ENCODE results near the gene SRP68.
"Not testable (repeated sequence)": the region's sequence is repeated elsewhere in the genome, so short reads cannot be mapped to it uniquely, and the experiment has no call there.

SRP68 gene

DNA sequence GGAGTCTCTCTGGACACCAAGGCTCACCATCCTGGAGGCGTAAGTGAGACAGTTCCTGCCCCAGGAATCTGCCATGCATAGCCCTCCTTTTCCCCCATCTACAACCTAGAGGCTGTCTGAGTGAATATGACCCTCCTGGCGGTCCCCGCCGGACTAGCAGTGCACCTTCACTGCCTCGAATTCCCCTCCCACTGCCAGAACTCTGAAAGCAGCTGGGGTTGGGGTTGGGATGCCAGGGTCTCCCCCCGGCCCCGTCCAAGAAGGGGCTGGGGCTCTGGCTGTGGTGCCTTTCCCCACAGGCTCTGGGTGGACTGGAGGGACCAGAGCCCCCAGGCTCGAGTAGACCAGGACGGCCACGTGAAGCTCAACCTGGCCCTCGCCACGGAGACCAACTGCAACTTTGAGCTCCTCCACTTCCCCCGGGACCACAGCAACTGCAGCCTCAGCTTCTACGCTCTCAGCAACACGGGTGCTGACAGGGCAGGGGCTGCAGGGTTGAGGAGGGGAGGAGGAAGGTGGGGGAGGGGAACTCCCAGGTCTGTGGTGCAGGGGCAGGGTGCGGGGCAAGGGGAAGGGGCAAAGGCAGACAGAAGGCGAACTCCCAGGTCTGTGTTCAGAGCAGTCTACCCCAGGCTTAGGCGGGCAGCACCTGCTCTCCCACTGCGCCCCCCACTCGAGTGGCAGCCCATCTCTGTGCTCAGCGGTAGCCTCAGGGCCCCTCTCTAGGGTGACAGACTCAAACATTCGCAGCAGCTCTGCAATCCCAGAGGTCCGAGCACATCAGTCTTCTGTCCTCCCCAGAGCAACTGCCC is 7.8 kb upstream of the SRP68 start:
- Histone ChIP-seq H3K36me3 (ENCODE audit: control insufficient read depth in 4 of 4, insufficient read depth in 4 of 4, low read length in 3 of 4) (peaks cover 0 to 34% (median 25%) of the 10 kb centered on the region in 4 experiments), H3K4me3 (ENCODE audit: control insufficient read depth in 1 of 7, extremely low read depth in 1 of 7, insufficient read depth in 4 of 7, low read depth in 2 of 7, low read length in 6 of 7) (peak overlapping the region in 1 of 7 experiments; percentile 19), H3K9me3 (ENCODE audit: control extremely low read depth in 1 of 5, control insufficient read depth in 4 of 5, insufficient read depth in 2 of 5, low read depth in 1 of 5, low read length in 4 of 5) (no peaks in the 10 kb centered on the region), H3K27ac (ENCODE audit: insufficient read depth in 1 of 2, low read depth in 1 of 2, low read length in 2 of 2, poor library complexity in 1 of 2, severe bottlenecking in 2 of 2) (no peak overlapping the region), H3K4me1 (ENCODE audit: control extremely low read depth in 1 of 4, control insufficient read depth in 4 of 4, insufficient read depth in 4 of 4, low read length in 3 of 4) (peaks cover 2 to 39% (median 33%) of the 10 kb centered on the region in 4 experiments), H3K27me3 (replicated peaks in 2 of 5; ENCODE audit: control insufficient read depth in 4 of 5, insufficient read depth in 5 of 5, low read length in 4 of 5) (peaks cover 0 to 56% (median 36%) of the 10 kb centered on the region in 5 experiments)
- POLR2A ChIA-PET = interaction anchor here (0.6 kb wide), 1 partner anchor 564 kb away, joined by 3 read pairs; the partner anchor contains the start of gene TSEN54
- 19% methylated on average over 15 of the region's 23 CpGs for WGBS (ENCODE audit: insufficient coverage)
- peak in 2 of 3 donors; percentile 50 to 53 for DNase-seq
- CTCF ChIA-PET = interaction anchor here (0.7 to 2.0 kb wide), 8 partner anchors 15 to 217 kb away, joined by 3 to 7 read pairs (median 4); partner anchors contain the start of gene EXOC7

DNA sequence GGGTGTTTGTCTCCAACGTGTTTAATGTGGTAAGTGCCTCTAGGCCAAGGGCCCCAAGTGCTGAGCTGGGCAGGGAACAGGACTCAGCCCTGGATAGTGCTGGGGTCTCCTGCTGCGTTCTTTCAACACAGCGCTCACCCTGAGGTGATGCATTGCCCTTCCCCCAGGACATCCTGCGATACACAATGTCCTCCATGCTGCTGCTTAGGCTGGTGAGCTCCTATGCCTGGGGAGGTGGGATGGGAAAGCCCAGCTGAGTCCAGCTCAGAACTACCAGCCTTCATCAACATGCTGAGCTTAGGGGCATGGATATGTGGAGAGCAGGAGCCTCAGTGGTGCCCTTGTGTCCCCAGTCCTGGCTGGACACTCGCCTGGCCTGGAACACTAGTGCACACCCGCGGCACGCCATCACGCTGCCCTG is 7.2 kb upstream of the SRP68 start:
- Histone ChIP-seq H3K4me3 (ENCODE audit: control insufficient read depth in 1 of 7, extremely low read depth in 1 of 7, insufficient read depth in 4 of 7, low read depth in 2 of 7, low read length in 6 of 7) (no peak overlapping the region), H3K9me3 (ENCODE audit: control extremely low read depth in 1 of 5, control insufficient read depth in 4 of 5, insufficient read depth in 2 of 5, low read depth in 1 of 5, low read length in 4 of 5) (no peaks in the 10 kb centered on the region), H3K27ac (ENCODE audit: insufficient read depth in 1 of 2, low read depth in 1 of 2, low read length in 2 of 2, poor library complexity in 1 of 2, severe bottlenecking in 2 of 2) (no peak overlapping the region), H3K27me3 (replicated peaks in 2 of 5; ENCODE audit: control insufficient read depth in 4 of 5, insufficient read depth in 5 of 5, low read length in 4 of 5) (peaks cover 0 to 62% (median 39%) of the 10 kb centered on the region in 5 experiments), H3K36me3 (ENCODE audit: control insufficient read depth in 4 of 4, insufficient read depth in 4 of 4, low read length in 3 of 4) (peaks cover 0 to 28% (median 20%) of the 10 kb centered on the region in 4 experiments), H3K4me1 (ENCODE audit: control extremely low read depth in 1 of 4, control insufficient read depth in 4 of 4, insufficient read depth in 4 of 4, low read length in 3 of 4) (peaks cover 2 to 45% (median 40%) of the 10 kb centered on the region in 4 experiments)
- ChIA-PET CTCF (interaction anchor here (0.7 to 2.0 kb wide), 8 partner anchors 15 to 218 kb away, joined by 3 to 7 read pairs (median 4); partner anchors contain the start of gene EXOC7), POLR2A (interaction anchor here (0.6 kb wide), 1 partner anchor 563 kb away, joined by 3 read pairs; the partner anchor contains the start of gene TSEN54)
- WGBS (ENCODE audit: insufficient coverage) = 55% methylated on average over 9 of the region's 9 CpGs
- DNase-seq = no peak

DNA sequence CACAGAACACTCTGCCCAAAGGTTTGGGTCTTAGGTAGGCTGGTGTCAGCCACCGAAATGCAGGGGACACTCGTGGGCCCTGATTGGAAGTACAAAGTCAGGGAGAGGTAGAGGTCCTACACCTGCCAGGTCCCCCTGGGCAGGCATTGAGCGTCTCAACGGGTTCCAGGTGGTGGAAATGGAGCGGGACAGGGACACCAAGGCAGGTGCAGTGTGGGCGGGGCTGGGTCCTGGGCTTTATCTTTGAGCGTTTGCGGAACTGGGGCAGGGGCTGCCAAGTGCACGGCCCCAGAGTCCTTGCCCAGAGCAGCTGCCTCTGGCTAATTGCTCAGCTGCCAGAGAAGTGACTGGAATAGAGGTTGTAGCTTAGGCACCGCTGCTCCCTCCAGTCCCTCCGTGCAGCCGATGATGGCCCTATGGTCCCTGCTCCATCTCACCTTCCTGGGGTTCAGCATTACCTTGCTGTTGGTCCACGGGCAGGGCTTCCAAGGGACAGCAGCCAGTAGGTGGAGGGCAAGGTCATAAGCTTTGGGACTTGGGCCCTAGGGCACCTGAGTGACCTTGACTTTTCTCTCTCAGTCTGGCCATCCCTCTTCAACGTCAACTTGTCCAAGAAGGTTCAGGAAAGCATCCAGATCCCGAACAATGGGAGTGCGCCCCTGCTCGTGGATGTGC is 6.7 kb upstream of the SRP68 start, which contains the start of gene ZACN:
TSS of gene ZACN (plus strand) at position 323 of the 675 bp plus-strand sequence. CDS start at position 406, 83 bp downstream.
- ChIA-PET POLR2A (interaction anchor here (0.6 kb wide), 1 partner anchor 163 kb away, joined by 6 read pairs; no protein-coding TSS in a partner anchor), CTCF (interaction anchor here (1.2 to 1.7 kb wide), 6 partner anchors 24 to 219 kb away, joined by 3 to 5 read pairs (median 4); partner anchors contain the start of gene EXOC7)
- WGBS (ENCODE audit: insufficient coverage) = 67% methylated on average over 17 of the region's 17 CpGs
- Histone ChIP-seq H3K36me3 (ENCODE audit: control insufficient read depth in 4 of 4, insufficient read depth in 4 of 4, low read length in 3 of 4) (peaks cover 0 to 22% (median 15%) of the 10 kb centered on the region in 4 experiments), H3K4me3 (ENCODE audit: control insufficient read depth in 1 of 7, extremely low read depth in 1 of 7, insufficient read depth in 4 of 7, low read depth in 2 of 7, low read length in 6 of 7) (peak within 1 kb of the TSS in 1 of 7 experiments; percentile 19), H3K27me3 (replicated peaks in 2 of 5; ENCODE audit: control insufficient read depth in 4 of 5, insufficient read depth in 5 of 5, low read length in 4 of 5) (peaks cover 0 to 68% (median 41%) of the 10 kb centered on the region in 5 experiments), H3K9me3 (ENCODE audit: control extremely low read depth in 1 of 5, control insufficient read depth in 4 of 5, insufficient read depth in 2 of 5, low read depth in 1 of 5, low read length in 4 of 5) (no peaks in the 10 kb centered on the region), H3K27ac (ENCODE audit: insufficient read depth in 1 of 2, low read depth in 1 of 2, low read length in 2 of 2, poor library complexity in 1 of 2, severe bottlenecking in 2 of 2) (no peak within 1 kb of the TSS), H3K4me1 (ENCODE audit: control extremely low read depth in 1 of 4, control insufficient read depth in 4 of 4, insufficient read depth in 4 of 4, low read length in 3 of 4) (peaks cover 2 to 50% (median 43%) of the 10 kb centered on the region in 4 experiments)
- no peak for DNase-seq

DNA sequence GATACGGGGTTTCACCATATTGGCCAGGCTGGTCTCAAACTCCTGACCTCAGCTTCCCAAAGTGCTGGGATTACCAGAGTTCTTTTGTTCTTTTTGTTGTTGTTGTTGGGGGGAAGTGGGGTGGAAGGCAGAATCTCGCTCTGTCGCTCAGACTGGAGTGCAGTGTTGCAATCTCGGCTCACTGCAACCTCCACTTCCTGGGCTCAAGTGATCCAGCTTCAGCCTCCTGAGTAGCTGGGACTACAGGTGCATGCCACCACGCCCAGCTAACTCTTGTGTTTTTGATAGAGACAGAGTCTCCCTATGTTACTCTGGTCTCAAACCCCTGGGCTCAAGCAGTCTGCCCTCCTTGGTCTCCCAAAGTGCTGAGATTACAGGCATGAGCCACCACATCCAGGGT is 6.1 kb upstream of the SRP68 start:
- POLR2A ChIA-PET = interaction anchor here (0.6 to 1.0 kb wide), 2 partner anchors 162 to 193 kb away, joined by 3 to 6 read pairs; no protein-coding TSS in a partner anchor
- CTCF ChIA-PET = interaction anchor here (1.2 to 1.7 kb wide), 4 partner anchors 13 to 67 kb away, joined by 3 to 5 read pairs (median 3); partner anchors contain the start of gene EXOC7
- H3K27ac ChIP-seq (ENCODE audit: insufficient read depth in 1 of 2, low read depth in 1 of 2, low read length in 2 of 2, poor library complexity in 1 of 2, severe bottlenecking in 2 of 2); H3K4me3 ChIP-seq (ENCODE audit: control insufficient read depth in 1 of 7, extremely low read depth in 1 of 7, insufficient read depth in 4 of 7, low read depth in 2 of 7, low read length in 6 of 7); H3K9me3 ChIP-seq (ENCODE audit: control extremely low read depth in 1 of 5, control insufficient read depth in 4 of 5, insufficient read depth in 2 of 5, low read depth in 1 of 5, low read length in 4 of 5); DNase-seq: not testable (repeated sequence)
- H3K4me1 ChIP-seq (ENCODE audit: control extremely low read depth in 1 of 4, control insufficient read depth in 4 of 4, insufficient read depth in 4 of 4, low read length in 3 of 4) = peaks cover 2 to 50% (median 43%) of the 10 kb centered on the region in 4 experiments
- 58% methylated on average over 5 of the region's 5 CpGs for WGBS (ENCODE audit: insufficient coverage)
- peaks cover 2 to 74% (median 43%) of the 10 kb centered on the region in 5 experiments for H3K27me3 ChIP-seq (replicated peaks in 2 of 5; ENCODE audit: control insufficient read depth in 4 of 5, insufficient read depth in 5 of 5, low read length in 4 of 5)
- peaks cover 0 to 16% (median 8%) of the 10 kb centered on the region in 4 experiments for H3K36me3 ChIP-seq (ENCODE audit: control insufficient read depth in 4 of 4, insufficient read depth in 4 of 4, low read length in 3 of 4)

DNA sequence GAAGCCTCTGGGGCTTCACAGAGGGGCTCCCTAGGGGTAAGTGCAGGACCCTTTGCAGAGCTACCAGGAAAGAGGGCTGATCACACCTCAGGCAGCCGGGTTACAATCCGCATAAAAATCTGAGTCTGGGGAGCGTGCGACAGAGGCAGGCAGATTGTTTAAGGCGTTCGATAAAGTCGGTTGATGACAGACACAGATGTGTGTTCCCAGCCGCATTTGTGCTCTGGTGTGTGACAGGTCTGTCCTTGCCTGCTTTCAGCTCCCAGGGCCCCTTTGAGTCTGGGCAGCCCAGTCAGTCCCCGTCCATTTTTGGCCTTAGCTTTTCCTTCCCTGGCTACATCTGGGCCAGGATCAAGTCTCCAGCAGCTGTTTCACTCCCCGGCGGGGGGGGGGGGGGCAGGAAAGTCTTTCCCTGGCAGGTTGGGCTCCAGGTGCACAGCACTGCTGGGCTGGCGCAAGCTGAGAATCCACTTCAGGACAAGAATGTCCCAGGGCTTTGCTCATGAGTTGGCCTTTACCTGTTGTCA is 5.3 kb upstream of the SRP68 start:
- peak in 2 of 3 donors; percentile 36 to 50 for DNase-seq
- POLR2A ChIA-PET = interaction anchor here (1.0 kb wide), 1 partner anchor 194 kb away, joined by 3 read pairs; no protein-coding TSS in a partner anchor
- peaks cover 2 to 75% (median 43%) of the 10 kb centered on the region in 5 experiments for H3K27me3 ChIP-seq (replicated peaks in 2 of 5; ENCODE audit: control insufficient read depth in 4 of 5, insufficient read depth in 5 of 5, low read length in 4 of 5)
- CTCF ChIA-PET = interaction anchor here (1.2 to 1.4 kb wide), 2 partner anchors 12 to 66 kb away, joined by 3 read pairs; no protein-coding TSS in a partner anchor
- peaks cover 0 to 9% (median 3%) of the 10 kb centered on the region in 4 experiments for H3K36me3 ChIP-seq (ENCODE audit: control insufficient read depth in 4 of 4, insufficient read depth in 4 of 4, low read length in 3 of 4)
- H3K4me1 ChIP-seq (ENCODE audit: control extremely low read depth in 1 of 4, control insufficient read depth in 4 of 4, insufficient read depth in 4 of 4, low read length in 3 of 4) = peaks cover 2 to 54% (median 47%) of the 10 kb centered on the region in 4 experiments
- WGBS (ENCODE audit: insufficient coverage) = 24% methylated on average over 9 of the region's 12 CpGs
- no peak overlapping the region for H3K27ac ChIP-seq (ENCODE audit: insufficient read depth in 1 of 2, low read depth in 1 of 2, low read length in 2 of 2, poor library complexity in 1 of 2, severe bottlenecking in 2 of 2)
- H3K9me3 ChIP-seq (ENCODE audit: control extremely low read depth in 1 of 5, control insufficient read depth in 4 of 5, insufficient read depth in 2 of 5, low read depth in 1 of 5, low read length in 4 of 5) = no peaks in the 10 kb centered on the region
- no peak overlapping the region for H3K4me3 ChIP-seq (ENCODE audit: control insufficient read depth in 1 of 7, extremely low read depth in 1 of 7, insufficient read depth in 4 of 7, low read depth in 2 of 7, low read length in 6 of 7)
